ENCODE results near the gene ACSM4. TPM values are rescaled to one million over a fixed set of nuclear protein-coding genes. Genes with fewer than 3 reads are reported as not detected.

Gene ACSM4
- total and polyA plus RNA-seq, 9 of the 15 experiments (the other 6 are each of a cell fraction or from before 2014, with no cell fraction given), result not detected

GRCh38 chr12:7373226-7373625 is 69.4 kb downstream of the ACSM4 start (continued):
- TF ChIP-seq GTF2B (IDR thresholded peaks at IDR 0.05; ENCODE audit: extremely low read depth, insufficient read length), result no peak
- TF ChIP-seq ZNF143 (CRISPR knock-in tag; IDR thresholded peaks at IDR 0.05), result no peak
- 0 out of 2 replicates have a peak, but pooled peaks have one; percentile 35 for TF ChIP-seq MAX (CRISPR knock-in tag; IDR thresholded peaks at IDR 0.05)
- no peak for TF ChIP-seq ARHGAP35 (IDR thresholded peaks at IDR 0.05; ENCODE audit: partially characterized antibody)
- no peak for TF ChIP-seq RBFOX2 (IDR thresholded peaks at IDR 0.05; ENCODE audit: low read depth, low read length)
- TF ChIP-seq HMGN3 (IDR thresholded peaks at IDR 0.05; ENCODE audit: borderline replicate concordance, extremely low read depth, insufficient read length, low read depth, low read length), result no peak
- TF ChIP-seq NFIC (IDR thresholded peaks at IDR 0.05), result peak; percentile 27; the same call in 1 of the 2 replicates
- no peak for TF ChIP-seq ZBTB40 (IDR thresholded peaks at IDR 0.05)
- no peak for TF ChIP-seq ZBTB40 (CRISPR knock-in tag; IDR thresholded peaks at IDR 0.05)
- 0 out of 2 replicates have a peak, but pooled peaks have one; percentile 28 for TF ChIP-seq DPF2 (IDR thresholded peaks at IDR 0.05)
- no peak for TF ChIP-seq RBBP5 (IDR thresholded peaks at IDR 0.05; ENCODE audit: borderline replicate concordance, insufficient read depth, low read length, poor library complexity, severe bottlenecking)
- TF ChIP-seq SMAD4 (CRISPR knock-in tag; conservative IDR thresholded peaks at IDR 0.05), result 0 out of 2 replicates have a peak, but pooled peaks have one; percentile 16
- no peak for TF ChIP-seq PRPF4 (IDR thresholded peaks at IDR 0.05; ENCODE audit: insufficient read depth, low read depth, low read length, poor library complexity, severe bottlenecking)
- no peak for TF ChIP-seq GTF2A2 (tag; IDR thresholded peaks at IDR 0.05)
- TF ChIP-seq TEAD4 (IDR thresholded peaks at IDR 0.05; ENCODE audit: low read length), result peak; percentile 62
- TF ChIP-seq TEAD4 (CRISPR knock-in tag; IDR thresholded peaks at IDR 0.05; ENCODE audit: borderline replicate concordance), result no peak
